ENCODE data around the gene GRIK4.

Gene GRIK4

GRCh38 chr11:120646206-120646605, 134.7 kb downstream of the GRIK4 start:
- DNase-seq: no peak

- DNase-seq: no peak
These were observed 136.1 kb downstream of the GRIK4 start for GRCh38 chr11:120647681-120648080.

- no peak for DNase-seq
These were observed 137.2 kb downstream of the GRIK4 start for GRCh38 chr11:120648771-120649170.

GRCh38 chr11:120649316-120649715, 137.8 kb downstream of the GRIK4 start:
- no peak for DNase-seq

- no peak for DNase-seq
These were observed 139.8 kb downstream of the GRIK4 start for GRCh38 chr11:120651396-120651795.

GRCh38 chr11:120651836-120652235, 140.3 kb downstream of the GRIK4 start:
- DNase-seq: no peak

- no peak for DNase-seq
These were observed 141.3 kb downstream of the GRIK4 start for GRCh38 chr11:120652705-120653335.

- no peak for DNase-seq
These were observed 144.0 kb downstream of the GRIK4 start for GRCh38 chr11:120655589-120655988.

GRCh38 chr11:120657306-120658070, 145.9 kb downstream of the GRIK4 start:
- DNase-seq: no peak

- DNase-seq: no peak
These were observed 146.5 kb downstream of the GRIK4 start for GRCh38 chr11:120658071-120658423.

- no peak for DNase-seq
These were observed 147.5 kb downstream of the GRIK4 start for GRCh38 chr11:120659076-120659475.

GRCh38 chr11:120660024-120660565, 148.5 kb downstream of the GRIK4 start:
- peak; percentile 31 for DNase-seq

GRCh38 chr11:120662071-120662676, 150.6 kb downstream of the GRIK4 start:
- no peak for DNase-seq

- no peak for DNase-seq
These were observed 151.6 kb downstream of the GRIK4 start for GRCh38 chr11:120663142-120663541.

GRCh38 chr11:120666121-120666639, 154.6 kb downstream of the GRIK4 start:
- DNase-seq: no peak

- no peak for DNase-seq
These were observed 155.7 kb downstream of the GRIK4 start for GRCh38 chr11:120667281-120667680.

GRCh38 chr11:120667934-120668333, 156.4 kb downstream of the GRIK4 start:
- DNase-seq: no peak

- DNase-seq: no peak
These were observed 157.0 kb downstream of the GRIK4 start for GRCh38 chr11:120668537-120668936.

- no peak for DNase-seq
These were observed 163.0 kb downstream of the GRIK4 start for GRCh38 chr11:120674542-120674941.

- DNase-seq: no peak
These were observed 163.6 kb downstream of the GRIK4 start for GRCh38 chr11:120675171-120675570.

GRCh38 chr11:120676991-120677390, 165.4 kb downstream of the GRIK4 start:
- DNase-seq: no peak

GRCh38 chr11:120680322-120680721, 168.8 kb downstream of the GRIK4 start:
- no peak for DNase-seq

GRCh38 chr11:120681434-120682331, 170.1 kb downstream of the GRIK4 start:
- no peak for DNase-seq

Data from HCEC 1CT (cell line).